Nephron progenitor cell (in vitro differentiated cells): ENCODE data around the gene VPS4B.
A peak's percentile ranks its signal among the peaks of the same experiment; 100 is the strongest.

ENCODE experiments used
- DNase-seq: peaks from one replicate; pipeline ENCODE4 v3.0.0; 2021
- H3K27ac Mint-ChIP-seq: 2 replicates; pipeline ENCODE4 v1.8.0; 2021; ENCODE audit warnings: mild to moderate bottlenecking, moderate library complexity, mixed read lengths
- H3K27me3 Mint-ChIP-seq: 2 replicates; pipeline ENCODE4 v1.8.0; 2021; ENCODE audit warnings: mild to moderate bottlenecking, low read depth, mixed read lengths; ENCODE audit not compliant: poor library complexity
- H3K36me3 Mint-ChIP-seq: 2 replicates; pipeline ENCODE4 v1.8.0; 2021; ENCODE audit warnings: low read depth, mixed read lengths
- H3K4me1 Mint-ChIP-seq: 2 replicates; pipeline ENCODE4 v1.8.0; 2021; ENCODE audit warnings: mixed read lengths
- H3K4me3 Mint-ChIP-seq: 2 replicates; pipeline ENCODE4 v1.8.0; 2021; ENCODE audit warnings: mild to moderate bottlenecking, moderate library complexity, mixed read lengths
- H3K9me3 Mint-ChIP-seq: 2 replicates; pipeline ENCODE4 v1.8.0; 2021; ENCODE audit warnings: mild to moderate bottlenecking, moderate library complexity, mixed read lengths
- CTCF ChIP-seq: fragments of 200-600 bp; sonication (generic); IDR thresholded peaks from 2 replicates; pipeline ENCODE4 v1.5.0; 2021; ENCODE audit warnings: antibody characterized with exemption

Gene VPS4B

GRCh38 chr18:63376538-63376937 lies 45.7 kb downstream of the VPS4B start:
- Mint-ChIP-seq H3K27ac (no peak overlapping the region), H3K4me1 (peaks cover 6% of the 10 kb centered on the region), H3K27me3 (no peaks in the 10 kb centered on the region), H3K36me3 (no peaks in the 10 kb centered on the region), H3K4me3 (no peak overlapping the region), H3K9me3 (peaks cover 18% of the 10 kb centered on the region)
- no peak for TF ChIP-seq CTCF
- DNase-seq = no peak

DNA sequence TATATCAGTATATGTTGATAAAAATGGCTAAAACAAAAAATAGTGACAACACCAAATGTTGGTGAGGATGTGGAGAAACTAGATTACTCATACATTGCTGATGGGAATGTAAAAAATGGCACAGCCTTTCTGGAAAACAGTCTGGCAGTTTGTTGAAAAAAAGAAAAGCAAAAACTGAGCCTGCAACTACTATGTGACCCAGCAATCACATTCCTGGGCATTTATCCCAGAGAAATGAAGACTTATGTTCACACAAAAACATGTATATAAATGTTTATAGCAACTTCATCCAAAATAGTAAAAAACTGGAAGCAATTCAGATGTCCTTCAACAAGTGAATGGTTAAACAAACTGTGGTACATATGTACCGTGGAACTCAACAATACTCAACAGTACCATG lies 47.7 kb downstream of the VPS4B start:
- Mint-ChIP-seq H3K4me1 (peaks cover 6% of the 10 kb centered on the region), H3K4me3 (no peak overlapping the region), H3K27ac (no peak overlapping the region), H3K27me3 (peaks cover 4% of the 10 kb centered on the region), H3K36me3 (peaks cover 2% of the 10 kb centered on the region), H3K9me3 (peaks cover 24% of the 10 kb centered on the region)
- no peak for TF ChIP-seq CTCF
- DNase-seq = no peak

DNA sequence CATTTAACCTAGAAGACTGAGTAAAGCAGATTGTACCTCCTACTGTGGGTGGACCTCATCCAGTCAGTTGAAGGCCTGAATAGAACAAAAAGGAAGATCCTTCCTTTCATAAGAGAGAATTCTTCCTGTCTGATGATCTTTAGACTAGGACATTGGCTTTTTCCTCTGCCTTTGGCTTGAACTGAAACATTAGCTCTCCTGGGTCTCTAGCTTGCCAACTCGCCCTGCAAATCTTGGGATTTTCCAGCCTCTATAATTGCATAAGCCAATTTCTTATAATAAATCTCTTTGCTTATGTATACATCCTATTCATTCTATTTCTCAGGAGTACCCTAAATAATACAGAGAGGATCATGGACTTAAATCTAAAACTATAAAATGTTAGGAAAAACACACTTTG lies 49.1 kb downstream of the VPS4B start:
- H3K27ac Mint-ChIP-seq = no peak overlapping the region
- H3K4me1 Mint-ChIP-seq = peaks cover 4% of the 10 kb centered on the region
- no peak for TF ChIP-seq CTCF
- H3K36me3 Mint-ChIP-seq = peaks cover 12% of the 10 kb centered on the region
- peaks cover 4% of the 10 kb centered on the region for H3K27me3 Mint-ChIP-seq
- no peak for DNase-seq
- no peak overlapping the region for H3K4me3 Mint-ChIP-seq
- H3K9me3 Mint-ChIP-seq = peaks cover 38% of the 10 kb centered on the region

DNA sequence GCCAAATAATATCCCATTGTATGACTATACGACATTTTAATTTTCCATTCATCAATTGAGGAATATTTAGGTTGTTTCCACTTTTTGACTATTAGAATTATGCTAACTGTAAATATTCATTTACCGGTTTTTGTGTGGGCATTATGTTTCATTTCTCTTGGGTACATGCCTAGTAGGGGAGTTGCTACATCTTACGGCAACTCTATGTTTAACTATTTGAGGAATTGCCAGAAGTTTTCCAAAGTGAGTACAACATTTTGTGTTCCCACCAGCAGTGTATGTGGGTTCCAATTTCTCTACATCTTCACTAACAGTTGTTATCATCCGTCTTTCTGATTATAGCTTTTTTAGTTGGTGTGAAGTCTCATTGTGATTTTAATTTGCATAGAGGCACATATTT lies 53.7 kb downstream of the VPS4B start:
- peaks cover 10% of the 10 kb centered on the region for H3K27me3 Mint-ChIP-seq
- DNase-seq = no peak

DNA sequence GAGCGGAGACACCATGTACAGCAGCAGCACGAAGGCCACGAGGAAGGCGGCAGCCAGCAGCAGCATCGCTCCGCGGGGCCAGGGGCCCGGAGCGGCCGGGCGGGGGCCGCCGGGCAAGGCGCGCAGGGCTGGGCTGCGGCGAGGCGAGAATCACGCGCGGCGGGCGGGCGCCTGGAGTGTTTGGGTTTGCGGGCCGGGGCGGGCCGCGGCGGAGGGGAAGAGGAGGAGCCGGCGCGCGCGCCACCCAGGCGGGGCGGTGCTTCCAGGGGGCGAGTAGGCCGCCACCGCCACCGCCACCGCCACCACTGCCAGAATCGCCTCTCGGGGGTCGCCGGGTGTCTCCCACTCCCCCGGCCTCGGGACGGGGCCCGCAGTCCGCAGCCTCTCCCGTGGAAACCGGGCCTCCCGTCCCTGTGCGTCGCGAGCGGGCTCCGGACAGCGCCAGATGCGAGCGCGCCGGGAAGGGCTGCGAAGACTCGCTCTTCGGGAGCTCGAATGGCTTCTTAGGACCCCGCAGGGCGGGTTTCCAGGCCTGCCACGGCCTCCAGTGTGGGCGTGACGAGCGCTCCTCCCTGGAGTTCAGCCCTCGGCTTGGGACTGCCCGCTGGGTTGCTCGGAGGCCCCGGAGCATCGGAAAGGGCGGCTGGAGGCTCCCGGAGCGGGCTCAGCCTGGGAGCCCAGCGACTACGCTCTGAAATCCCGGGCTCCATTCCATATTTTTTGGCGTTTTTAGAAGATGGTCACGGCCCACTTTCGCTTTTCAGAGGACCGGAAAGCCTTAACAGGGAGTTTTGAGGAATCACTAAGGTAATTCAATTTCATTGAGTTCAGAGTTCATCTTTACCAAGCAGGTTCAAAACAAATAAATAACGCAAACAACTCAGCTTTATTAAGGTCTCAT lies 55.0 kb downstream of the VPS4B start, which contains the start of gene KDSR:
KDSR (minus strand) TSS at position 154 of the 901 bp plus-strand sequence; CDS start at position 66, 88 bp downstream.
- H3K36me3 Mint-ChIP-seq = peaks cover 33% of the 10 kb centered on the region
- no peak for TF ChIP-seq CTCF
- peaks cover 21% of the 10 kb centered on the region for H3K9me3 Mint-ChIP-seq
- H3K4me1 Mint-ChIP-seq = peaks cover 24% of the 10 kb centered on the region
- peaks cover 10% of the 10 kb centered on the region for H3K27me3 Mint-ChIP-seq
- H3K4me3 Mint-ChIP-seq = peak within 1 kb of the TSS; percentile 93
- DNase-seq = peak; percentile 92
- H3K27ac Mint-ChIP-seq = peak within 1 kb of the TSS; percentile 88

More for the DNA sequence above, 53.7 kb downstream of the VPS4B start:
- peaks cover 25% of the 10 kb centered on the region for H3K9me3 Mint-ChIP-seq
- peak overlapping the region; percentile 84 for H3K4me3 Mint-ChIP-seq
- H3K4me1 Mint-ChIP-seq = peaks cover 24% of the 10 kb centered on the region
- peaks cover 24% of the 10 kb centered on the region for H3K36me3 Mint-ChIP-seq
- no peak overlapping the region for H3K27ac Mint-ChIP-seq
- no peak for TF ChIP-seq CTCF
